G401 (cell line): Measurements from ENCODE around the gene PTPRZ1. TPM values are rescaled to one million over a fixed set of nuclear protein-coding genes. Genes with fewer than 3 reads are reported as not detected.
A peak's percentile ranks its signal among the peaks of the same experiment; 100 is the strongest.

Experiments
- DNase-seq: peaks from one replicate; pipeline ENCODE4 v3.0.0-alpha.2; 2015; ENCODE audit warnings: low spot score
- in situ Hi-C: cut with HindIII; loops from 2 replicates; pipeline ENCODE4 v1.10.0; 2016; ENCODE audit warnings: low sequenced_read_pairs, mixed read lengths
- total RNA-seq: library from RNA; depleted of rRNA; stranded (reverse); fragments of >200 nt; shearing (Covaris generic); gene quantifications from 2 replicates; pipeline ENCODE4 v1.2.3, GENCODE V29; 2014

Gene PTPRZ1
- total RNA-seq, 1 experiment from 2014 or later = not detected

DNA sequence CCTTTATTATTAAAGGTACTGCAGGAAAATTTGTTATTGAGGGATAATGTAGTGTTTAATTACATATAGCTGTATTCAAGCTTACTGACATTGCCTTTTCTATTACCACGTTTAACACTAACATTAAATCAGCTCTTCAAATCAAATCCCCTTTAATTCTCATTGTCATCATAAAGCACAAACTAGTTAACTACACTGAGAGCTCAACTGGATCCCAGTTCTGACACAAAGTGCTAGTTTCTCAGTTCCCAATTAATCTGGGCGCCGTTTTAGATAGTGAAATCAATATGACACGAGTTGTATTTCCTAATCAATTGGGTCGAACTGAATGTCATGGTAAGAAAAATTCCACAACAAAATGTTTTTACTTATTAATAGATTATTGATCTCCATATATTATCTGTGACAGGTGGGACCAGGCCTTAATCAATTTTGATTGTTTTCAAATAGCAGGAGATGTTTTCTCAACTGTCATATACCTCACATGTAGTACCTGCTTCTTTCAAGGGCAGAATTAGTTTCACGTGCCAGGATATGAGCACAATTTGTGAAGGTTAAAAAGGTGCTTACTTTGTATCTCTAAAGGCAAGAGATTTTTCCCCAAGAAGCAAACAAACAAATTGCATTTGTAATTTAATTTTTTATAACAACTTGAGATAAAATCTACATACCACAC lies 200.1 kb downstream of the PTPRZ1 start:
- no peak for DNase-seq
- in situ Hi-C loops = no loop called here

DNA sequence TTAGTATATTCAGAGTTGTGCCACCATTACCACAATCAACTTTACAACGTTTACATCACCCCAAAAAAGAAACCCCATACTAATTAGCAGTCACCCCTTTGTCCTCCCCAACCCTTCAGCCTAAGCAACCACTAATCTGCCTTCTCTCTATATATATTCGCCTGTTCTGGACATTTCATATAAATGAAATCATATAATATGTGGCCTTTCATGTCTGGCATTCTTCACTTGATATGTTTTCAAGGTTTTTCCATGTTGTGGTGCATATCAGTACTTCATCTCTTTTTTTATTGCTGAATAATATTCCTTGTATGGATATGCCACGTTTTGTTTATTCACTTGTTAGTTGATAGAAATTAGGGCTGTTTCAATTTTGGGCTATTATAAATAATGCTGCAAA lies 200.7 kb downstream of the PTPRZ1 start:
- in situ Hi-C loops = no loop called here
- DNase-seq = no peak

DNA sequence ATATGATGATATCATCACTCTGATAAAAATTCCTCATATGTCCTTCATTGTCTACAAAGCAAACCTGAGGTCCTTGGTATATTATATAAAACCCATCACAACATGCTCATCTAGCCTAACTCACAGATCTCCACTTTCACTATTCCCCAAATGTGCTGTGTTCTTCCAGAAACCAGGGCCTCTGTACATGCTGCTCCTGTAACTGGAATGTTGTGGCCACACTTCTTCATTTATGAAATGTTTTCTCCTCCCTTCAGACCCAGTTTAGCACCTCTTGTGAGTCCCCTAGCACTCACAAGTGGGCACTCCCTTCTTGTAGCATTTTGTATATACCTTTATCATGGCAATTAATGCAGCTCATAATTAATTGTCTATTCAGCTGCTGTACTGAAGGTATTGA lies 209.2 kb downstream of the PTPRZ1 start:
- DNase-seq = no peak
- in situ Hi-C loops = no loop called here

DNA sequence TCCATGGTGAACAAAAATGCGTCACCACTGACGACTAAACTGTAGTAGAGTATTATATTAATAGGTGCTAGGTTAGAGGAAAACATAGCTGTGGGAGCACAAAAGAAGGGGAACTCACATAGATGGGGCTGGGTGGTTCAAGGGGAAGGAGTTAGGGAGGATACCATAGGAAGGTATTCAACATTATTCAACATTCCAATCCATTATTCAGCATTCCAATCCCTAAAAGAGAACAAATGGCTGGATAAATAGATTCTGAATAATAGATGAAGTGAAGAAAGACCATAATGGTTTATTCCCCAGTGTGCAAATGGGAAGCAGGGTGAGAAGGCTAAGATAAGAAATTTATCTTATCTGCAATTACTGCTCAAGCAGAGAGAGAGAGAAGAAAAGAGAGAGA lies 209.7 kb downstream of the PTPRZ1 start:
- DNase-seq = no peak
- in situ Hi-C loops = no loop called here

DNA sequence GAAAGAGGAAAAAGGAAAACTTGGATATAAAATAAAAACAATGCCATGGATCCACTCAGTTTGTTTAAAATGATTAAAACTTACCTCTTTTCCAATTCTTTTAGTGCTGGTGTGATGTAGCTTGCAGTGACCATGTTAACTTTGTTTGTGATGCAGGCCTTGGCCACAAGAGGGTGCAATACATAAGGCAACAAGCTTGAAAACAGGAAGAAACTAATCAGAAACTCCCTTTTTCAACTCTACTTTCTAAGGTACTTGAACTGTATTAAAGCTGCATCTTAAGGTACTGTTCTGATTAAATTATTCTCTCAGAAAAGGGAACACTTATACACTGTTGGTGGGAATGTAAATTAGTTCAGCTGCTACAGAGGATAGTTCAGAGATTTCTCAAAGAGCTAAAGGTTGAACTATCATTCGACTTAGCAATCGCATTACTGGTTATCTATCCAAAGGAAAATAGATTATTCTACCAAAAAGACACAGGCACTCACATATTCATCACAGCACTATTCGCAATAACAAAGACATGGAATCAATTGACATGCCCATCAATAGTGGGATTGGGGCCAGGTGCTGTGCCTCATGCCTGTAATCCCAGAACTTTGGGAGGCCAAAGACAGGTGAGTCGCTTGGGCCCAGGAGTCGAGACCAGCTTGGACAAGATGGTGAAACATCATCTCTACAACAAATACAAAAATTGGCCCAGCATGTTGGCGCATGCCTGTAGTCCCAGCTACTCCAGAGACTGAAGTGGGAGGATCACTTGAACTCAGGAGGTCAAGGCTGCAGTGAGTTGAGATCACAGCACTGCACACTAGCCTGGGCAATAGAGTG lies 220.2 kb downstream of the PTPRZ1 start:
- in situ Hi-C loops = no loop called here
- DNase-seq = peak; percentile 48

DNA sequence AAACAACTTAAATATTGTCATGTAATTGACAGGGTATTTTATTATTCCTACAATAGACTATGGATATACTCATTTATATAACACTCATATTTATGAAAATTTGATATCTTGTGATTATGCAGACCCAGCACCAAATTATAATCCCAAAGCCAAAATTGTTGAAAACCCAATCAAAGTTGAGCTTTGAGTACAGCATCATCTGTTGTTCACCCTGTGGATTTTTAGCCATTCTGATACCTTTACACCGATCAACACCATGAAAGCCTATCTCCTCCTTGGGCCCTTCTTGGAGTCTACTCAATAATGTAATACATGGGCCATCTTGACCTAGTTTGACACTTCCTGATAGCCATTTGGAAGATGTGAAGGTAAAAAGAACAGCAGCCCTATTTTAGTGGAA lies 221.6 kb downstream of the PTPRZ1 start:
- in situ Hi-C loops = no loop called here

DNA sequence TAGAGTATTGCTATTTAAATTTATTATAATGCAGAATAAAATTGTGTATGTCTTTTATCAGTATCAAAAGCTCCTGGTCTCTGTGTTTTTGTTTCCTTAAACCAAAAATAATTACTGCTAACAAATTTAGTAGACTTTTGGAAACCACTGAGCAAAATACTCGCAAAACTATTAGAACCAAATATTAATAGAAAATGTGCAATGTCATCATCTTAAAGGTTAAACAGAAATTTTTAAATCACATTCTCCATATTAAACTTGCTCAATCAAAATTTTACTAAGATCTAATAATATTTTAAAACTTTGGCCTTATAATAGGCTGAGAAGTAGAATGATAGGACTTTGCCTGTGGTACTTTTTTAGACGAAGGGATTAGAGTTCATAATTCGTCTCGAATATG lies 222.7 kb downstream of the PTPRZ1 start:
- in situ Hi-C loops = no loop called here
- no peak for DNase-seq

More for the DNA sequence above, 221.6 kb downstream of the PTPRZ1 start:
- no peak for DNase-seq

DNA sequence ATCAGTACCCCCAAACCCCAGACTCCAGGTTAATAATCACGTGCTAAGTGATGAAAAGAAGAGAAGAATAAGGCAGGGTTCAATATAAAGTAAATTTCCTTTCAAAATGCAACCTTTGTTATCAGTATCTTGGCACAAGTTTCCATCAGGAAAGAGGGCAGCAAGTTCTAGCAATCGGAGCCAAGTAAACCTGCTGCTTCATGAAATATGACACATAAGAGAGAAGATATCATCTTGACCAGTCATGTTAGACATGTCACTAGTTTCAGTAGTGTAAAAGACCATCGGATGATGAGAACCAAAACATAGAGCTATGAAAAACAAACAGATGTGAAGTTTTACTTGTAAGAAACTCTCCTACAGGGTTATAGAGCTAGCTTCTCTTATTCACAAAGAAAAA lies 227.1 kb downstream of the PTPRZ1 start:
- DNase-seq = no peak
- in situ Hi-C loops = no loop called here

DNA sequence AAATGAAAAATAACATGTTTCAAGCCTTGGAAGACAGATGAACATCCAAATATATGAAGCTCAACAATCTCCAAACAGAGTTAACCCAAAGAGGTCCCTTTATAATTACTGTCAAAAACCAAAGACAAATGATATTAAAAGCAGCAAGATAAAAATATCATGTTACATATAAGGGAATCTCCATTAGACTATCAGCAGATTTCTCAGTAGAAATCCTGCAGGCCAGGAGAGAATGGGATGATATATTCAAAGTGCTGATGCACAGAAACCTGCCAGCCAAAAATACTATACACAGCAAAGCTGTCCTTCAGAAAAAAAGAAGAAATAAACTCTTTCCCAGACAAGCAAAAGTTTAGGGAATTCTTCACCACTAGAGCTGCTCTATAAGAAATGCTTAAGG lies 230.1 kb downstream of the PTPRZ1 start:
- in situ Hi-C loops = no loop called here
- DNase-seq = no peak
